ENCODE results near the gene CBR4. TPM values are rescaled to one million over a fixed set of nuclear protein-coding genes. Genes with fewer than 3 reads are reported as not detected.
A peak's percentile ranks its signal among the peaks of the same experiment; 100 is the strongest.

Gene CBR4
- total RNA-seq, 1 experiment from 2014 or later = 31.6 TPM

DNA sequence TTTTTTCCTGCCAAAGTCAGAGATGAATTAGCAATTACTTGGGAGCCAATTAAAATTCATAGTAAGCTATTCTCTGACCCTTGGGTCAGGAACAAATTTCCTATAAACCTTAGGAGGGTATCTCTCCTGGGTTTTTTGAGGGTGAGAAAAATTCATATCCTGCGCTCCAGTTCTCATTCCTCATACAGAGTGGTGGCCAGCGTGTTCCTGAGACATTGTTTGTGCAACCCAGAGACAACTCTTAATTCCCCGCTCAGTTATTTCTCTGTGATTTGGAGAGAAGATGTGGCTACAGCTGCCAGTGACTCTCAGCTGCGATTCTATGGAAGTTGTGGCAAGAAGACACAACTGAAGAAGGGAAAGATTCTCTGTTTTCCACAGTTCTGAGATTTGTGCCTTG lies 37.9 kb upstream of the CBR4 start:
- Histone ChIP-seq H3K4me1 (ENCODE audit: insufficient read depth, low read length, poor library complexity, severe bottlenecking) (peaks cover 12% of the 10 kb centered on the region), H3K36me3 (ENCODE audit: insufficient read depth, low read length, poor library complexity, severe bottlenecking) (no peaks in the 10 kb centered on the region), H3K9me3 (ENCODE audit: low read depth, low read length, poor library complexity, severe bottlenecking) (no peaks in the 10 kb centered on the region), H3K4me3 (ENCODE audit: low read depth, low read length, poor library complexity, severe bottlenecking) (no peak overlapping the region), H3K27ac (ENCODE audit: low read depth, low read length, poor library complexity, severe bottlenecking) (no peak overlapping the region), H3K27me3 (replicated peaks; ENCODE audit: insufficient read depth, low read depth, low read length, poor library complexity) (no peaks in the 10 kb centered on the region)
- TF ChIP-seq, protein P1, sequence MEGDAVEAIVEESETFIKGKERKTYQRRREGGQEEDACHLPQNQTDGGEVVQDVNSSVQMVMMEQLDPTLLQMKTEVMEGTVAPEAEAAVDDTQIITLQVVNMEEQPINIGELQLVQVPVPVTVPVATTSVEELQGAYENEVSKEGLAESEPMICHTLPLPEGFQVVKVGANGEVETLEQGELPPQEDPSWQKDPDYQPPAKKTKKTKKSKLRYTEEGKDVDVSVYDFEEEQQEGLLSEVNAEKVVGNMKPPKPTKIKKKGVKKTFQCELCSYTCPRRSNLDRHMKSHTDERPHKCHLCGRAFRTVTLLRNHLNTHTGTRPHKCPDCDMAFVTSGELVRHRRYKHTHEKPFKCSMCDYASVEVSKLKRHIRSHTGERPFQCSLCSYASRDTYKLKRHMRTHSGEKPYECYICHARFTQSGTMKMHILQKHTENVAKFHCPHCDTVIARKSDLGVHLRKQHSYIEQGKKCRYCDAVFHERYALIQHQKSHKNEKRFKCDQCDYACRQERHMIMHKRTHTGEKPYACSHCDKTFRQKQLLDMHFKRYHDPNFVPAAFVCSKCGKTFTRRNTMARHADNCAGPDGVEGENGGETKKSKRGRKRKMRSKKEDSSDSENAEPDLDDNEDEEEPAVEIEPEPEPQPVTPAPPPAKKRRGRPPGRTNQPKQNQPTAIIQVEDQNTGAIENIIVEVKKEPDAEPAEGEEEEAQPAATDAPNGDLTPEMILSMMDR (conservative IDR thresholded peaks at IDR 0.05; ENCODE audit: low read depth, low read length) = no peak
- TF ChIP-seq EZH2 (IDR thresholded peaks at IDR 0.05; ENCODE audit: borderline replicate concordance, low read depth, low read length, poor library complexity, severe bottlenecking) = no peak
- BruUV-seq (replicated peaks) = no TSS peak
- intact Hi-C loops (cut with micrococcal nuclease; ENCODE audit: unreplicated experiment) = no loop called here
- no peak for DNase-seq (ENCODE audit: low spot score)
- CTCF ChIA-PET = no interaction called here
- POLR2A ChIA-PET (ENCODE audit: low non-redundant PET) = interaction anchor here (0.7 kb wide), 1 partner anchor 92 kb away, joined by 12 read pairs; no protein-coding TSS in a partner anchor

DNA sequence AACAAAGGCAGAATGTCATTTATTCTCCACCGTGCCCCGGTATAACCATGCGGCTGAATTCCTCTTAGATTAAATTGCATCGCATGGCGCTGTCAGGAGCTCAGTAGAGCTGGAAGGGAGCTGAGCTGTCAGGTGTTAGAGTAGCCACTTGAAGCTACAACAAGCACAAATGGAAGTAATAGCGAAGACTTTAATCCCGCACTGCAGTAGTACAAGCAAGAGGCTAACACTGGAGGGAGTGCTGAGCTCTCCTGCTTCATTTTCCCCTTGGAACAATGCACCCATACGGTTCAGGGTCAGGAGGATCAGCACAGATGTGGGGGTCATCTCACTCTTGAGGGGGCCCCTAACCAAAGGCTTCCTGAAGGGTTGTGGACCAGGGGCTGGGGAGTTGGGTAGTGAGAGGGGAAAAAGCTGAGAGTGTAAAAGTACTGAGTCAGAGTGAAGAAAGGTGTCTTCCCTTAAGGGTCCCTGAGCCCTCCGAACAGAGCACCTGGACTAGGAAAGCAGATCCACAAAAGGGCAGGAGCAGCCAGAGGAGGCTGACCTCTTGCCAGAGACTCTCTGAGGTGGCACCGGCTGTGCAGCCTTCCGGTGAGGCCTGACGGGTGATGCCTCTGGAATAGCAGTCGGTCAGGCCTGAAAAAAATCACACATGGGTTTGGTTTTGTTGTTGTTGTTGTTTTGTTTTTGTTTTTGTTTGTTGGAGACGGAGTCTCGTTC lies 36.0 kb upstream of the CBR4 start:
- intact Hi-C loops (cut with micrococcal nuclease; ENCODE audit: unreplicated experiment) = no loop called here
- POLR2A ChIA-PET (ENCODE audit: low non-redundant PET) = no interaction called here
- no peak overlapping the region for H3K4me3 ChIP-seq (ENCODE audit: low read depth, low read length, poor library complexity, severe bottlenecking)
- H3K27me3 ChIP-seq (replicated peaks; ENCODE audit: insufficient read depth, low read depth, low read length, poor library complexity) = no peaks in the 10 kb centered on the region
- no peaks in the 10 kb centered on the region for H3K9me3 ChIP-seq (ENCODE audit: low read depth, low read length, poor library complexity, severe bottlenecking)
- no peaks in the 10 kb centered on the region for H3K36me3 ChIP-seq (ENCODE audit: insufficient read depth, low read length, poor library complexity, severe bottlenecking)
- no TSS peak for BruUV-seq (replicated peaks)
- TF ChIP-seq, protein P1 (conservative IDR thresholded peaks at IDR 0.05; ENCODE audit: low read depth, low read length) = peak; percentile 36
- no peak for TF ChIP-seq EZH2 (IDR thresholded peaks at IDR 0.05; ENCODE audit: borderline replicate concordance, low read depth, low read length, poor library complexity, severe bottlenecking)
- no peak for DNase-seq (ENCODE audit: low spot score)
- H3K4me1 ChIP-seq (ENCODE audit: insufficient read depth, low read length, poor library complexity, severe bottlenecking) = peaks cover 12% of the 10 kb centered on the region
- CTCF ChIA-PET = no interaction called here
- no peak overlapping the region for H3K27ac ChIP-seq (ENCODE audit: low read depth, low read length, poor library complexity, severe bottlenecking)

GRCh38 chr4:169044714-169045447 lies 34.8 kb upstream of the CBR4 start:
- no TSS peak for BruUV-seq (replicated peaks)
- Histone ChIP-seq H3K36me3 (ENCODE audit: insufficient read depth, low read length, poor library complexity, severe bottlenecking) (no peaks in the 10 kb centered on the region), H3K27me3 (replicated peaks; ENCODE audit: insufficient read depth, low read depth, low read length, poor library complexity) (no peaks in the 10 kb centered on the region), H3K9me3 (ENCODE audit: low read depth, low read length, poor library complexity, severe bottlenecking) (no peaks in the 10 kb centered on the region), H3K4me1 (ENCODE audit: insufficient read depth, low read length, poor library complexity, severe bottlenecking) (peaks cover 12% of the 10 kb centered on the region), H3K27ac (ENCODE audit: low read depth, low read length, poor library complexity, severe bottlenecking) (no peak overlapping the region), H3K4me3 (ENCODE audit: low read depth, low read length, poor library complexity, severe bottlenecking) (no peak overlapping the region)
- CTCF ChIA-PET = no interaction called here
- intact Hi-C loops (cut with micrococcal nuclease; ENCODE audit: unreplicated experiment) = no loop called here
- TF ChIP-seq, protein P1 (conservative IDR thresholded peaks at IDR 0.05; ENCODE audit: low read depth, low read length) = no peak
- TF ChIP-seq EZH2 (IDR thresholded peaks at IDR 0.05; ENCODE audit: borderline replicate concordance, low read depth, low read length, poor library complexity, severe bottlenecking) = no peak
- POLR2A ChIA-PET (ENCODE audit: low non-redundant PET) = no interaction called here
- DNase-seq (ENCODE audit: low spot score) = no peak

All from A673 (cell line).